H9 (cell line): Measurements from ENCODE around the gene RHOH. TPM values are rescaled to one million over a fixed set of nuclear protein-coding genes. Genes with fewer than 3 reads are reported as not detected.

Experiments used
- DNase-seq: peaks from one replicate; pipeline ENCODE4 v3.0.0-alpha.2; 2017
- H2AFZ ChIP-seq: one replicate; pipeline ENCODE4 v1.6.1; 2013; ENCODE audit warnings: mild to moderate bottlenecking, low read length, control low read depth, moderate library complexity
- H2AK5ac ChIP-seq: 2 replicates; pipeline ENCODE4 v1.6.1; 2013; ENCODE audit warnings: low read length, control low read depth, mixed read lengths; ENCODE audit not compliant: insufficient read length
- H2BK120ac ChIP-seq: one replicate; pipeline ENCODE4 v1.6.1; 2013; ENCODE audit warnings: low read depth, mild to moderate bottlenecking, low read length, control low read depth, inconsistent platforms; ENCODE audit not compliant: poor library complexity, severe bottlenecking
- H2BK12ac ChIP-seq: 2 replicates; pipeline ENCODE4 v1.6.1; 2013; ENCODE audit warnings: low read length, control low read depth, mixed read lengths, low read depth; ENCODE audit not compliant: insufficient read length
- H2BK15ac ChIP-seq: 2 replicates; pipeline ENCODE4 v1.6.1; 2013; ENCODE audit warnings: low read depth, low read length, control low read depth
- H2BK20ac ChIP-seq: one replicate; pipeline ENCODE4 v1.6.1; 2013; ENCODE audit warnings: low read depth, mild to moderate bottlenecking, low read length, control low read depth, inconsistent platforms; ENCODE audit not compliant: poor library complexity, severe bottlenecking
- H2BK5ac ChIP-seq: 2 replicates; pipeline ENCODE4 v1.6.1; 2013; ENCODE audit warnings: low read length, control low read depth, mixed read lengths; ENCODE audit not compliant: insufficient read length
- H3K14ac ChIP-seq: 2 replicates; pipeline ENCODE4 v1.6.1; 2013; ENCODE audit warnings: low read length, control low read depth; ENCODE audit not compliant: insufficient read depth
- H3K18ac ChIP-seq: 2 replicates; pipeline ENCODE4 v1.6.1; 2013; ENCODE audit warnings: low read depth, mild to moderate bottlenecking, mixed read lengths, low read length, control low read depth; ENCODE audit not compliant: insufficient read length
- H3K23ac ChIP-seq: 2 replicates; pipeline ENCODE4 v1.6.1; 2013; ENCODE audit warnings: low read length, control low read depth, mixed read lengths, low read depth; ENCODE audit not compliant: insufficient read length
- H3K23me2 ChIP-seq: 2 replicates; pipeline ENCODE4 v1.6.1; 2013; ENCODE audit warnings: low read depth, mild to moderate bottlenecking, mixed read lengths, low read length, control low read depth; ENCODE audit not compliant: insufficient read length, poor library complexity, severe bottlenecking
- H3K27ac ChIP-seq: 2 replicates; pipeline ENCODE4 v1.5.1; 2013; ENCODE audit warnings: low read length, control low read depth, mixed read lengths, low read depth; ENCODE audit not compliant: insufficient read length
- H3K27me3 ChIP-seq: 2 replicates; pipeline ENCODE4 v1.6.1; 2013; ENCODE audit warnings: low read length, control low read depth, inconsistent platforms; ENCODE audit not compliant: insufficient read depth
- H3K4ac ChIP-seq: 2 replicates; pipeline ENCODE4 v1.6.1; 2013; ENCODE audit warnings: low read depth, mild to moderate bottlenecking, control low read depth, inconsistent platforms, low read length, moderate library complexity
- H3K4me1 ChIP-seq: 2 replicates; pipeline ENCODE4 v1.6.1; 2013; ENCODE audit warnings: low read length, control low read depth, inconsistent platforms; ENCODE audit not compliant: insufficient read depth
- H3K4me2 ChIP-seq: 2 replicates; pipeline ENCODE4 v1.6.1; 2013; ENCODE audit warnings: low read length, control low read depth, mixed read lengths; ENCODE audit not compliant: insufficient read length, insufficient read depth
- H3K56ac ChIP-seq: 2 replicates; pipeline ENCODE4 v1.6.1; 2013; ENCODE audit warnings: low read depth, mild to moderate bottlenecking, mixed read lengths, low read length, control low read depth; ENCODE audit not compliant: insufficient read length
- H3K79me1 ChIP-seq: 2 replicates; pipeline ENCODE4 v1.6.1; 2013; ENCODE audit warnings: low read depth, mild to moderate bottlenecking, moderate library complexity, low read length, control low read depth, inconsistent platforms; ENCODE audit not compliant: insufficient read depth, poor library complexity, severe bottlenecking
- H3K79me2 ChIP-seq: 2 replicates; pipeline ENCODE4 v1.6.1; 2013; ENCODE audit warnings: low read length, control low read depth, inconsistent platforms; ENCODE audit not compliant: insufficient read depth
- H3K9ac ChIP-seq: 2 replicates; pipeline ENCODE4 v1.6.1; 2013; ENCODE audit warnings: low read length, control low read depth, mixed read lengths; ENCODE audit not compliant: insufficient read length; ENCODE audit errors: extremely low read depth
- H3K9me3 ChIP-seq: one replicate; pipeline ENCODE4 v1.6.1; 2013; ENCODE audit warnings: low read depth, low read length, inconsistent platforms; ENCODE audit not compliant: control insufficient read depth
- H3T11ph ChIP-seq: one replicate; pipeline ENCODE4 v1.6.1; 2013; ENCODE audit warnings: mild to moderate bottlenecking, low read length, control low read depth, inconsistent platforms
- H4K20me1 ChIP-seq: one replicate; pipeline ENCODE4 v1.6.1; 2013; ENCODE audit not compliant: control insufficient read depth, insufficient read length, insufficient read depth
- H4K5ac ChIP-seq: 2 replicates; pipeline ENCODE4 v1.6.1; 2013; ENCODE audit warnings: low read depth, mild to moderate bottlenecking, mixed read lengths, low read length, control low read depth; ENCODE audit not compliant: insufficient read length
- H4K8ac ChIP-seq: replicated peaks from 2 replicates; pipeline ENCODE4 v1.6.1; 2013; ENCODE audit warnings: low read length, control low read depth, mixed read lengths, low read depth; ENCODE audit not compliant: insufficient read length
- H4K91ac ChIP-seq: 2 replicates; pipeline ENCODE4 v1.6.1; 2013; ENCODE audit warnings: low read depth, mild to moderate bottlenecking, moderate library complexity, mixed read lengths, low read length, control low read depth; ENCODE audit not compliant: insufficient read length
- H3K27ac Mint-ChIP-seq, 3 experiments: 2 replicates in 2 of 3; 3 replicates in 1 of 3; pipeline ENCODE4 v1.8.0; 2020 to 2021; ENCODE audit warnings: mixed read lengths in 3 of 3, mild to moderate bottlenecking in 1 of 3, moderate library complexity in 1 of 3
- H3K27me3 Mint-ChIP-seq: 2 replicates; pipeline ENCODE4 v1.8.0; 2021; ENCODE audit warnings: low read depth, mild to moderate bottlenecking, moderate library complexity, mixed read lengths
- H3K36me3 Mint-ChIP-seq, 3 experiments: 2 replicates in 2 of 3; 3 replicates in 1 of 3; pipeline ENCODE4 v1.8.0; 2020 to 2021; ENCODE audit warnings: low read depth in 3 of 3, mixed read lengths in 3 of 3; ENCODE audit not compliant: insufficient read depth in 1 of 3
- H3K4me1 Mint-ChIP-seq, 2 experiments: 2 replicates each; pipeline ENCODE4 v1.8.0; 2020; ENCODE audit warnings: mixed read lengths in 2 of 2
- H3K4me3 Mint-ChIP-seq, 2 experiments: 2 replicates in 1 of 2; 3 replicates in 1 of 2; pipeline ENCODE4 v1.8.0; 2020 to 2021; ENCODE audit warnings: mild to moderate bottlenecking in 2 of 2, mixed read lengths in 2 of 2, moderate library complexity in 1 of 2
- H3K9me3 Mint-ChIP-seq, 2 experiments: 2 replicates in 1 of 2; 3 replicates in 1 of 2; pipeline ENCODE4 v1.8.0; 2020; ENCODE audit warnings: mild to moderate bottlenecking in 2 of 2, mixed read lengths in 2 of 2, moderate library complexity in 1 of 2
- WGBS: extraction: QIAGEN DNeasy Blood & Tissue Kit; methylation state at CpG from one replicate; pipeline ENCODE4 v1.1.7; 2013; ENCODE audit warnings: missing lambda C conversion rate, low lambda C conversion rate, mixed read lengths; ENCODE audit not compliant: insufficient read length; ENCODE audit errors: extremely low coverage; 5-methylcytosine and 5-hydroxymethylcytosine counted together
- total RNA-seq: library from RNA; stranded (reverse); gene quantifications from 2 replicates; pipeline ENCODE4 v1.2.1, GENCODE V29; 2021
- TF ChIP-seq, protein P1 (sequence below): fragments of 200-600 bp; sonication (generic); conservative IDR thresholded peaks from 3 replicates; pipeline ENCODE4 v1.8.0; 2021; ENCODE audit warnings: antibody characterized with exemption, mild to moderate bottlenecking

Gene RHOH
- total RNA-seq, 1 experiment from 2014 or later = 7.1 TPM

DNA sequence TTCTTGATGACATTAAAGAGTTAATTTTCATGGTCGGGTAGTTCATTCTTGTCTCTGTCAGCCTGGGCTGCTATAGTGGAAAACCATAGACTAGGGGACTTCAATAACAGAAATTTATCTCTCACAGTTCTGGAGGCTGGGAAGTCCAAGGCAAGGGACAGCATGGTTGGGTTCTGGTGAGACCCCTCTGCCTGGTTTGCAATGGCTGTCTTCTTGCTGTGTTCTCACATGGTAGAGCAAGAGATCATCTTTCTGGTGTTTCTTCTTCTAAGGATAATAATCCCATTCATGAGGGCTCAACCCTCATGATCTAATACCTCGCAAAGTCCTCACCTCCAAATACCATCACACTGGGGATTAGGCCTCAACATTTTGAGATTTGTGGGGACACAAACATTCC, 50.1 kb downstream of the RHOH start:
- Histone ChIP-seq H4K5ac (no peak overlapping the region), H2BK20ac (no peak overlapping the region), H3K27ac (no peak overlapping the region), H3T11ph (no peak overlapping the region), H3K56ac (no peak overlapping the region), H3K4me2 (no peak overlapping the region), H2BK12ac (no peak overlapping the region), H3K79me1 (no peaks in the 10 kb centered on the region), H3K9ac (no peak overlapping the region), H2BK120ac (no peak overlapping the region), H4K20me1 (no peaks in the 10 kb centered on the region), H4K91ac (no peak overlapping the region), H3K9me3 (no peaks in the 10 kb centered on the region), H2AFZ (no peak overlapping the region), H2AK5ac (no peak overlapping the region), H4K8ac (no peak overlapping the region), H3K79me2 (no peaks in the 10 kb centered on the region), H2BK5ac (no peak overlapping the region), H3K14ac (no peak overlapping the region), H3K4ac (no peak overlapping the region), H2BK15ac (no peak overlapping the region), H3K4me1 (peaks cover 4% of the 10 kb centered on the region; the same call in 1 of the 2 replicates), H3K23ac (no peak overlapping the region), H3K27me3 (no peaks in the 10 kb centered on the region), H3K23me2 (no peaks in the 10 kb centered on the region), H3K18ac (no peak overlapping the region)
- H3K4me1 Mint-ChIP-seq = peaks cover 11 to 12% of the 10 kb centered on the region in 2 experiments
- H3K36me3 Mint-ChIP-seq = peaks cover 7 to 21% (median 8%) of the 10 kb centered on the region in 3 experiments; a peak in 6 of 7 replicates
- H3K9me3 Mint-ChIP-seq = no peaks in the 10 kb centered on the region; a peak in 1 of 5 replicates
- TF ChIP-seq, protein P1, sequence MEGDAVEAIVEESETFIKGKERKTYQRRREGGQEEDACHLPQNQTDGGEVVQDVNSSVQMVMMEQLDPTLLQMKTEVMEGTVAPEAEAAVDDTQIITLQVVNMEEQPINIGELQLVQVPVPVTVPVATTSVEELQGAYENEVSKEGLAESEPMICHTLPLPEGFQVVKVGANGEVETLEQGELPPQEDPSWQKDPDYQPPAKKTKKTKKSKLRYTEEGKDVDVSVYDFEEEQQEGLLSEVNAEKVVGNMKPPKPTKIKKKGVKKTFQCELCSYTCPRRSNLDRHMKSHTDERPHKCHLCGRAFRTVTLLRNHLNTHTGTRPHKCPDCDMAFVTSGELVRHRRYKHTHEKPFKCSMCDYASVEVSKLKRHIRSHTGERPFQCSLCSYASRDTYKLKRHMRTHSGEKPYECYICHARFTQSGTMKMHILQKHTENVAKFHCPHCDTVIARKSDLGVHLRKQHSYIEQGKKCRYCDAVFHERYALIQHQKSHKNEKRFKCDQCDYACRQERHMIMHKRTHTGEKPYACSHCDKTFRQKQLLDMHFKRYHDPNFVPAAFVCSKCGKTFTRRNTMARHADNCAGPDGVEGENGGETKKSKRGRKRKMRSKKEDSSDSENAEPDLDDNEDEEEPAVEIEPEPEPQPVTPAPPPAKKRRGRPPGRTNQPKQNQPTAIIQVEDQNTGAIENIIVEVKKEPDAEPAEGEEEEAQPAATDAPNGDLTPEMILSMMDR = no peak
- no peak overlapping the region for H3K4me3 Mint-ChIP-seq
- no peaks in the 10 kb centered on the region for H3K27me3 Mint-ChIP-seq
- no peak overlapping the region for H3K27ac Mint-ChIP-seq
- no CpG with 5 or more reads among the region's 2 CpGs for WGBS
- no peak for DNase-seq
